Measurements from ENCODE around the gene CACNG8.

CACNG8 gene

DNA sequence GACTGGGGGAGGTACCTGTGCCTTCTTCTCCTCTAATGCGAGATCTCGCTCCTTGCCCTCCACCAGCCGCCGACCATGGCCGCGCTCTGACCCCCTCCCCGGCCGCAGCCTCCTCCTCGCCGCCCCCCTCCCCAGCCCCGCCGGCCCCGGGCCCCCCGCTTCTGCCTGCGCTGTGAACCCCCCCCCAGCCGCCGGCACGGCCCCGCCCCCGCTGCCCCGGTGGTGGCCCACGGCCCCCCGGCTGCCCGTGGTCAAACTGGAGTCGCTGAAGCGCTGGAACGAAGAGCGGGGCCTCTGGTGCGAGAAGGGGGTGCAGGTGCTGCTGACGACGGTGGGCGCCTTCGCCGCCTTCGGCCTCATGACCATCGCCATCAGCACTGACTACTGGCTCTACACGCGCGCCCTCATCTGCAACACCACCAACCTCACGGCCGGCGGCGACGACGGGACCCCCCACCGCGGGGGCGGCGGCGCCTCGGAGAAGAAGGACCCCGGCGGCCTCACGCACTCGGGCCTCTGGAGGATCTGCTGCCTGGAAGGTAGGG is at the start of gene CACNG8:
CACNG8 (plus strand) TSS at position 51 of the 545 bp plus-strand sequence.
- Histone ChIP-seq H3K4me1 (ENCODE audit: insufficient read depth, low read length) (peaks cover 7% of the 10 kb centered on the region; the same call in 1 of the 2 replicates), H3K36me3 (ENCODE audit: insufficient read depth, low read depth, low read length) (peaks cover 22% of the 10 kb centered on the region; the same call in 1 of the 2 replicates), H3K27ac (ENCODE audit: low read length) (no peak within 1 kb of the TSS), H3K9ac (ENCODE audit: low read depth, low read length) (peak within 1 kb of the TSS; percentile 53; the same call in 1 of the 2 replicates), H3K27me3 (ENCODE audit: insufficient read depth, low read length) (peaks cover 69% of the 10 kb centered on the region), H3K9me3 (ENCODE audit: insufficient read depth, low read depth, low read length) (no peaks in the 10 kb centered on the region), H3K4me3 (ENCODE audit: low read length) (peak within 1 kb of the TSS; percentile 84)

DNA sequence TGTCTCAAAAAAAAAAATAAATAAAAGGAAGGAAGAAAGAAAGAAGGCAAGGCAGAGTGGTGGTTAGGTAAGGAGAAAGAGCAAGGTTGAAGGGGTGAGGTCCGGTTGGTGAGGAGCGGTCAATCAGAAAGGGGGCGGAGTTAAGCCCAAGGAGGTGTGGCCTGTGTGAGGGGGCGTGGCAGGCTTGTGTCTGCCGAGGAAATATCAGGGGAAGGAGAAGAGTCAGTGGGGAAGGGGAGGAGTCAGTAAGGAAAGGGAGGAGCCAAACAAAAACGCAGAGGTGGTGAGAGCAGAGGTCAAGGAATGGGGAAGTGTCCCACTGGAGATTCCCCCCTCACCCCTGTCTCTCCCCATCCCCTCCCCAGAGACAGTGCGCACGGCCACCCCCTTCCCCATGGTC is 47.7 kb upstream of the CACNG8 start:
- H3K27me3 ChIP-seq (ENCODE audit: insufficient read depth, low read length): peaks cover 23% of the 10 kb centered on the region
- no peaks in the 10 kb centered on the region for H3K9me3 ChIP-seq (ENCODE audit: insufficient read depth, low read depth, low read length)
- no peak overlapping the region for H3K9ac ChIP-seq (ENCODE audit: low read depth, low read length)
- H3K27ac ChIP-seq (ENCODE audit: low read length): no peak overlapping the region
- peaks cover 5% of the 10 kb centered on the region; the same call in 1 of the 2 replicates for H3K4me1 ChIP-seq (ENCODE audit: insufficient read depth, low read length)
- H3K36me3 ChIP-seq (ENCODE audit: insufficient read depth, low read depth, low read length): peaks cover 29% of the 10 kb centered on the region
- H3K4me3 ChIP-seq (ENCODE audit: low read length): no peak overlapping the region

DNA sequence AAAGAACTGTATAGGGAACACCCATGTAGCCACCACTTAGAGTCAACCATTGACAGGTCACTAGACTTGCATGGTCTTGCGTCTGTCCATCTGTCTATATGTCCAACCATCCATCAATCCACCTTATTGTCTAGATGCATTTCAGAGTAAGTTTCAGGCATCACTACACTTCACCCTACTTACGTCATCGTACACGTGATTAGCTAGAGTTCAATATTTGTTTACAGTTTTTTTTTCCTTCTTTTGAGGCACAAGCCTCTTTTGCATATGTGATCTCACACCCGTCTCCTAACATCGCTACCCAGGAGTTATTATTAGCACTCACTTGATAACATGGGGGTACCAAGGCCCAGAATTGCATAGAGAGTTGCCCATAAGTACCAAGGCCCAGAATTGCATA is 46.7 kb upstream of the CACNG8 start:
- Histone ChIP-seq H3K9me3 (ENCODE audit: insufficient read depth, low read depth, low read length) (no peaks in the 10 kb centered on the region), H3K27ac (ENCODE audit: low read length) (no peak overlapping the region), H3K4me1 (ENCODE audit: insufficient read depth, low read length) (no peaks in the 10 kb centered on the region), H3K4me3 (ENCODE audit: low read length) (no peak overlapping the region), H3K27me3 (ENCODE audit: insufficient read depth, low read length) (peaks cover 13% of the 10 kb centered on the region), H3K36me3 (ENCODE audit: insufficient read depth, low read depth, low read length) (peaks cover 29% of the 10 kb centered on the region), H3K9ac (ENCODE audit: low read depth, low read length) (no peak overlapping the region)

DNA sequence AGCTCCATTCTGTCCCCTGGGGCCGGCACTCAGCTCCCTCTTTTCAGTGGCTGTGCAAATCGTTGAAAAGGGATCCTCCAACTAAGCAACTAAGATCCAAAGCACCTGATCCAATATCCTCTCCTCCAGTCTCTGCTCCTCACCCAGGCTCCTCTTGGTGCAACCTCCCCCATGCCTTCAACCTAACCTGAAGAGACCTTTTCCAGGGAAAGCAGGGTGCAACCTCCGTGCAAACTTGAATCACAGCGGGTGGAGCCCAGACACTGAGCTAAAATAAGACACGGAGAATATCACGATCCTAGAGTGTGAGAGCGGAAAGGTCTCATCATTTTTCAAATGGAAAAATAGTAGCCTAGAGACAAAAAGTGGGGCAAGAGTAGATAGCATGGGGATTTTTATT is 45.4 kb upstream of the CACNG8 start:
- no peak overlapping the region for H3K9ac ChIP-seq (ENCODE audit: low read depth, low read length)
- H3K36me3 ChIP-seq (ENCODE audit: insufficient read depth, low read depth, low read length): peaks cover 29% of the 10 kb centered on the region
- no peaks in the 10 kb centered on the region for H3K9me3 ChIP-seq (ENCODE audit: insufficient read depth, low read depth, low read length)
- no peaks in the 10 kb centered on the region for H3K4me1 ChIP-seq (ENCODE audit: insufficient read depth, low read length)
- H3K4me3 ChIP-seq (ENCODE audit: low read length): no peak overlapping the region
- H3K27me3 ChIP-seq (ENCODE audit: insufficient read depth, low read length): no peaks in the 10 kb centered on the region
- H3K27ac ChIP-seq (ENCODE audit: low read length): no peak overlapping the region

DNA sequence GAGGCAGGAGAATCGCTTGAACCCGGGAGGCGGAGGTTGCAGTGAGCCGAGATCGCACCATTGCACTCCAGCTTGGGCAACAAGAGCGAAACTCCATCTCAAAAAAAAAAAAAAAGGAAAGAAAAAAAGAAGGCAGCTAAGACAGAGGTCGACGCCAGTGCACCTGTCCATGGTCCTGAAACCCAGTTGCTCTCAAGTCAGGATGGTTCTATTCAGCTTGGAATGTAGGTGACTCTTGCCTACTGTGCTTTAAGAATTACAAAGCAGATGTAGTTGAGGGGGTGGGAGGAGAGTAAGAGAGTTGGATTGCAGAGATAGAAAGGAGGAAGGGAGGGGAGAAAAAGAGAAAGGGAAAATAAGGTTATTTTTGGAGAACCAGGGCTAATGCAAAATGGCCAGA is 35.0 kb upstream of the CACNG8 start:
- H3K36me3 ChIP-seq (ENCODE audit: insufficient read depth, low read depth, low read length): peaks cover 10% of the 10 kb centered on the region; the same call in 1 of the 2 replicates
- H3K27me3 ChIP-seq (ENCODE audit: insufficient read depth, low read length): no peaks in the 10 kb centered on the region

DNA sequence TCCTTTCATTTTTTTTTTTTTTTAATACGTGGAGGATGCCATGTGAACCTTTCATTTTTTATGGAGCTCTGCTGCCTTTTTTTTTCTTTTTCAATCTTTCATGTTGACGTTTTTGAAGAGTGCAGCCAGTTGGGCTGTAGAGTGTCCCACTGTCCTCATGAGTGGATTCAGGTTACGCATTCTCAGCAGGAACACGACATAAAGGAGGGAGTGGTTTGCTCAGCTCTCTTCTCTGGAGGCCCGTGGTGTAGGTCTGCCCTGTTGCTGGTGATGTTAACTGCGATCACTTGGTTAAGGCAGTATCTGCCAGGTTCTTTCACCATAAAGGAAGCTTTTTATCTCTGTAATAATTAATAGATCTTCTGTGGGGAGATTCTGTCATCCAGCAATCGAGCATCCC is 26.7 kb upstream of the CACNG8 start:
- H3K4me3 ChIP-seq (ENCODE audit: low read length): no peak overlapping the region
- H3K4me1 ChIP-seq (ENCODE audit: insufficient read depth, low read length): no peaks in the 10 kb centered on the region; the same call in 1 of the 2 replicates
- H3K27me3 ChIP-seq (ENCODE audit: insufficient read depth, low read length): no peaks in the 10 kb centered on the region
- H3K9me3 ChIP-seq (ENCODE audit: insufficient read depth, low read depth, low read length): no peaks in the 10 kb centered on the region
- no peak overlapping the region for H3K9ac ChIP-seq (ENCODE audit: low read depth, low read length)
- peaks cover 5% of the 10 kb centered on the region; the same call in 1 of the 2 replicates for H3K36me3 ChIP-seq (ENCODE audit: insufficient read depth, low read depth, low read length)
- H3K27ac ChIP-seq (ENCODE audit: low read length): no peak overlapping the region

More for the DNA sequence above, 35.0 kb upstream of the CACNG8 start:
- Histone ChIP-seq H3K4me3 (ENCODE audit: low read length) (peak overlapping the region; percentile 25; the same call in 1 of the 2 replicates), H3K9me3 (ENCODE audit: insufficient read depth, low read depth, low read length) (no peaks in the 10 kb centered on the region), H3K9ac (ENCODE audit: low read depth, low read length) (no peak overlapping the region), H3K4me1 (ENCODE audit: insufficient read depth, low read length) (peaks cover 2% of the 10 kb centered on the region; the same call in 1 of the 2 replicates), H3K27ac (ENCODE audit: low read length) (no peak overlapping the region)

DNA sequence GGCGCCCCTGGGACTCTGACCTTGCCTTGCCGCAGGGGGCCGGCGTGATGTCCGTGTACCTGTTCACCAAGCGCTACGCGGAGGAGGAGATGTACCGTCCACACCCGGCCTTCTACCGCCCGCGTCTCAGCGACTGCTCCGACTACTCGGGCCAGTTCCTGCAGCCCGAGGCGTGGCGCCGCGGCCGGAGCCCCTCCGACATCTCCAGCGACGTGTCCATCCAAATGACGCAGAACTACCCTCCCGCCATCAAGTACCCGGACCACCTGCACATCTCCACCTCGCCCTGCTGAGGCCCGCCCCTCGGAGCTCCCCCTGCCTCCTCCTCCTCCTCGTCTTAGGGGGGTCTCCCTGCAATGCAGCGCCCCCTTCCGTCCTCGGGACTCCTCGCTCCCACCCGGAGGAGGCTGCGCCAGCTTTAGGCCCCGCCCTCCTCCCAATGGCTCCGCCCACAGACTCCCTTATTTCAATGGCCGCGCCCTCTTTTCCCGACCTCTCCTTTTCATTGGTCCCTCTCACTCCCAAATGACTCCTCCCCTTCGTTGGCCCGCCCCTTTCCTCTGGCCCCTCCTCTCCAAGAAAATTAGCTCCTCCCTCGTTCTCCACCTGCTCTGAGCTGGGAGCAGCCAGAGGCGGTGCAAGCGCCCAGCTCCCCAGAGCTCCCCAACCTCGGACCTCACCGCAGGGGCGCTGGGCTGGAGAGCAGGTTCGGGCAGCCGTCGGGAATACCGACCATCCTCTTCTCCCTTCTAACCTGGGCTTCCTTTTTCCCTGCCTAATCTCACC is 20.5 kb upstream of the CACNG8 start:
- Histone ChIP-seq H3K4me1 (ENCODE audit: insufficient read depth, low read length) (peaks cover 5% of the 10 kb centered on the region; the same call in 1 of the 2 replicates), H3K27me3 (ENCODE audit: insufficient read depth, low read length) (peaks cover 15% of the 10 kb centered on the region), H3K4me3 (ENCODE audit: low read length) (peak overlapping the region; percentile 95), H3K36me3 (ENCODE audit: insufficient read depth, low read depth, low read length) (no peaks in the 10 kb centered on the region), H3K9ac (ENCODE audit: low read depth, low read length) (peak overlapping the region; percentile 83), H3K9me3 (ENCODE audit: insufficient read depth, low read depth, low read length) (no peaks in the 10 kb centered on the region), H3K27ac (ENCODE audit: low read length) (peak overlapping the region; percentile 25)

DNA sequence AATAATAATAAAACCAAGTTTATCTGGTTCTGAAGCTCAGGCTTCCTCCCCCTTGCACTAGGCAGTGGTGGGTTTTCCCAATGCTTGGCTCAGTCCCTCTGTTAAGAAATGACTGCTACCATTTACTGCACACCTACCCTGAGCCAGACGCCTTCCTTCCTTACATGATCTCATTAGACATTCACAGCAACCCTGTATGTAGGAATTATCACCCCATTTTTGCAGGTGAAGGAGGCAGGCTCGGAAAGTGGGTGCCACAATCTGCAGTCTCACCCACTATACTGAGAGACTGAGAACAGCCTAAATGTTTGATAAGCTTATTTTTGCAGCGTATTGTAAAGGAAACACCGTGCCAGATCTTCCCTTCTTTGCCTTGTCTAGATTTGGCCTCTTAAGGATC is 18.3 kb upstream of the CACNG8 start:
- H3K27ac ChIP-seq (ENCODE audit: low read length): no peak overlapping the region
- H3K9me3 ChIP-seq (ENCODE audit: insufficient read depth, low read depth, low read length): no peaks in the 10 kb centered on the region
- H3K27me3 ChIP-seq (ENCODE audit: insufficient read depth, low read length): peaks cover 15% of the 10 kb centered on the region
- no peak overlapping the region for H3K9ac ChIP-seq (ENCODE audit: low read depth, low read length)
- no peak overlapping the region for H3K4me3 ChIP-seq (ENCODE audit: low read length)
- H3K4me1 ChIP-seq (ENCODE audit: insufficient read depth, low read length): peaks cover 5% of the 10 kb centered on the region; the same call in 1 of the 2 replicates
- no peaks in the 10 kb centered on the region for H3K36me3 ChIP-seq (ENCODE audit: insufficient read depth, low read depth, low read length)

DNA sequence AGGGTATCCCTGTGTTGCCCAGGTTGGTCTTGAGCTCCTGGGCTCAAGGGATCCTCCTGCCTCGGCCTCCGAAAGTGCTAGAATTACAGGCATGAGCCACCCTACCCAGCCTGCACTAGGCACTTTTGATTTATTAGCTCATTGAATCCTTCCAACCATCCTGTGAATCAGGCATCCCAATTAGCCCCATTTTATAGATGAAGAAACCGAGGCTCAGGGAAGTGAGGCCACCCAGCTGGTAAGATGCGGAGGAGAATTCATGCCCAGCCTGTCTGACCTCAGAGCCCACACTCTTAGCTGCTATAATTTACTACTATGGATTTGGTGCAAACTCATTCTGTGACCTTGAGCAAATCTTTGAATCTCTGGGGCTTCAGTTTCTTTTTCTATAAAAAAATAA is 17.8 kb upstream of the CACNG8 start:
- H3K27me3 ChIP-seq (ENCODE audit: insufficient read depth, low read length): peaks cover 15% of the 10 kb centered on the region
- no peak overlapping the region for H3K27ac ChIP-seq (ENCODE audit: low read length)
- no peaks in the 10 kb centered on the region for H3K9me3 ChIP-seq (ENCODE audit: insufficient read depth, low read depth, low read length)
- H3K4me1 ChIP-seq (ENCODE audit: insufficient read depth, low read length): peaks cover 5% of the 10 kb centered on the region; the same call in 1 of the 2 replicates
- no peaks in the 10 kb centered on the region for H3K36me3 ChIP-seq (ENCODE audit: insufficient read depth, low read depth, low read length)
- H3K4me3 ChIP-seq (ENCODE audit: low read length): no peak overlapping the region; the same call in 1 of the 2 replicates
- H3K9ac ChIP-seq (ENCODE audit: low read depth, low read length): no peak overlapping the region

DNA sequence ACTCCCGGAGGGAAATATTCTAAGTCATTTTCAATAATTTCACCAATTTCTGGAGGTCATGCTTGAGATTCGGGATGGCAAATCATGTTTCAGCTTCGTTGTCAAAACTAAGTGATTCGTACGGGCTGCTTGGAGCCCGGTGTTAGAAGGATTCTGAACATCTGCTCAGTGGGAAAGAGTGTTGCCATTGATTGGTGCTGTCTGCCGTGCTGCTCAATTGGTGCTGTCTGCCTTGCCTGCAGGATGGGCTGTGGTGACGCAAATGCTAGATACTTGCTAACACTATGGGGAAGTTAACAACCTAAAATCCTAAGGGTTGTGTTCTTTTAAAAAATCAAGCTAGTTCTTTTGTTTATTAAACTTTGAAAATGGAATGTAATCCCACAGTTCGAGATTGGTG is 17.3 kb upstream of the CACNG8 start:
- Histone ChIP-seq H3K27me3 (ENCODE audit: insufficient read depth, low read length) (peaks cover 15% of the 10 kb centered on the region), H3K27ac (ENCODE audit: low read length) (no peak overlapping the region), H3K9me3 (ENCODE audit: insufficient read depth, low read depth, low read length) (no peaks in the 10 kb centered on the region), H3K4me3 (ENCODE audit: low read length) (peak overlapping the region; percentile 54), H3K4me1 (ENCODE audit: insufficient read depth, low read length) (peaks cover 5% of the 10 kb centered on the region; the same call in 1 of the 2 replicates), H3K9ac (ENCODE audit: low read depth, low read length) (peak overlapping the region; percentile 2; the same call in 1 of the 2 replicates), H3K36me3 (ENCODE audit: insufficient read depth, low read depth, low read length) (no peaks in the 10 kb centered on the region)

DNA sequence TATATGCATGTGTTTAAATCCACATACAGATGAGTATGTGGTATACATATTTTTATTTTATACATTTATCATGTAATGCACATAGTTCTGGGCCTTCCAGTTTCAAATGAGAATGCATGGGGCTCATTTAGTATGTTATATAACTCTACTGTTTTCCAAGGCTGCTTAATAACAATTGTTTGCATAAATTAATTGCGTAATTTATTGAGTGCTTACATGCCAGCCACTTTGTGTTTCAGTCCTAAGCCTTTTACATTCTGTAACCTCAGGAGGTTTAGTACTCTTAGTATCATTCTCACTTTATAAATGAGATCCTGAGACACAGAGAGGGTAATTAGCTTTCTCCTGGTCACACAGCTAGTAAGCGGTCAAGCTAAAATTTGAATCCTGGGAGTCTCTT is 16.7 kb upstream of the CACNG8 start:
- Histone ChIP-seq H3K9ac (ENCODE audit: low read depth, low read length) (peak overlapping the region; percentile 2; the same call in 1 of the 2 replicates), H3K9me3 (ENCODE audit: insufficient read depth, low read depth, low read length) (no peaks in the 10 kb centered on the region), H3K36me3 (ENCODE audit: insufficient read depth, low read depth, low read length) (no peaks in the 10 kb centered on the region), H3K4me1 (ENCODE audit: insufficient read depth, low read length) (peaks cover 5% of the 10 kb centered on the region; the same call in 1 of the 2 replicates), H3K4me3 (ENCODE audit: low read length) (peak overlapping the region; percentile 54), H3K27me3 (ENCODE audit: insufficient read depth, low read length) (peaks cover 15% of the 10 kb centered on the region), H3K27ac (ENCODE audit: low read length) (no peak overlapping the region)

Measured in iPS-20b (cell line).